Measurements from ENCODE around the gene SCN4A.

The SCN4A gene

DNA sequence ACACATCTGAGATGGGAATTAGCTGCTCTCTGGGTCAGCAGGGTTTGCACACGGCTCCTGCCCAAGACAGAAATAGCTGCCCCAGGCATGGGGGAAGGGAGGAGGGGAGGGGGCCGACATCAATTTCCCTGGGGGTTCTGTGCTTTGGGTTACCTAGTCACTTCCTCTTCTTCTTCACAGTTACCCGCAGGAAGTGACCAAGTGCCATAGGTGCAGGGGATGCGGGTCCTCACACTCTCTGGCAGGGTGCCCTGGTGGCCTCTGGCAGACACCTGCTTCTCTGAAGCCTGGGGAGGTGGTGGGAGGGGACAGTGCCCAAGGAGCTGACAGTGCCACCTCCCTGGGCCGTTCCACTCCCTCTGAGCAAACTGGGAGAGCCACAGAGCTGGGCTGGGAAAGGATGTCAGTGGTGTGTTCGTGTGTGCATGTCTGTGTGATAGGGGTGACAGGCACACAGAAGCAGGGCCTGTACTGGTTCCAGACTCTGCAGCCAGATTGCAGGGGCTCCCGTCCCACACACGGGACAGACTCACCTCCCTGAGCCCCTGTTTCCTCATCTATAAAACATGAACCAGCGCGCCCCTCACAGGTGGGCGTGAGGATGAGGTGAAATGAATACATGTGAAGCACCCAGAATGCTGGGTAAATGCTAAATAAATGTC, 18.2 kb downstream of the SCN4A start:
- no peak for DNase-seq

DNA sequence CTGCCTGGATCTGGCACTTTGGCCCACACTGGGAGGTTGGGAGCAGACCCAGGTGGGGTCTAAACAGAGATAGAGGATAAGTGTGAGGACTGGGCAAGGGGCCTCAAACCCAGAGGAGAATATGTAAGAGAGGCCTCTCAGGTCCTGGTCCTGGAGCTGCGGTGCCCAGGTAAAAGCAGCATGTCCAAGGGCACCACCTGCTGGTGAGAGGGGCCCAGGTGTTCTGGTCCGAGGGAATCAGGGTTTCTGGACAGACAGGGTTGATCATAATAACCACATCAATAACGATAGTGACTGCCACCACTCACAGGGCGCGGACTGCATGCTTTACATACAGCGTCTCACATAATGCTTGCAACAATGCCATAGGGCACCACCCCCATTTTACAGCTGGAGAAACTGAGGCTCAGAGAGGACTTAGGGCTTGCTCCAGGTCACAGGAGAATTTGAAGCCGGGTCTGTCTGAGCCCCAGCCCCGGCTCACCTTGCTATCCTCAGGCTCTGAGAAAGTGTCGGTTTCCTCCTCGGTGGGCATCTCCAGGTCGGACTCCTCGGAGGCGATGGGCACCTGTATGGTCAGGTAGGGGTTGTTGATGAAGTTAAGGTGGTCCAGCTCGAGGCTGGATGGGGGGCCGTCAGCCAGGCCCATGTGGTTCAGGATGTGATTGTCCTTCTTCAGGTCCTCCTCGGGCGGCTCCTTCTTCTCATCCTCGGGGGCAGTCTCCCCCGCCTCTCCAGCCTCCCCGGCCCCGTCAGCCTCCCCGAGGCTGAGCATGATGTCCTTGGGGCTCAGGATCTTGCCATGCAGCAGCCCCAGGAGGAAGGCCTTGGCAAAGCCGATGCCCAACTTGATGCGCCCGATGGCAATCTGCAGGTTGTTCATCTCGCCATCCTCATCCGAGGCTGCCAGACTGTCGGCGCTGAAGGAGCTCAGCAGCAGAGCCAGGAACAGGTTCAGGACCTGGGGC, 21.5 kb downstream of the SCN4A start:
- DNase-seq = no peak

DNA sequence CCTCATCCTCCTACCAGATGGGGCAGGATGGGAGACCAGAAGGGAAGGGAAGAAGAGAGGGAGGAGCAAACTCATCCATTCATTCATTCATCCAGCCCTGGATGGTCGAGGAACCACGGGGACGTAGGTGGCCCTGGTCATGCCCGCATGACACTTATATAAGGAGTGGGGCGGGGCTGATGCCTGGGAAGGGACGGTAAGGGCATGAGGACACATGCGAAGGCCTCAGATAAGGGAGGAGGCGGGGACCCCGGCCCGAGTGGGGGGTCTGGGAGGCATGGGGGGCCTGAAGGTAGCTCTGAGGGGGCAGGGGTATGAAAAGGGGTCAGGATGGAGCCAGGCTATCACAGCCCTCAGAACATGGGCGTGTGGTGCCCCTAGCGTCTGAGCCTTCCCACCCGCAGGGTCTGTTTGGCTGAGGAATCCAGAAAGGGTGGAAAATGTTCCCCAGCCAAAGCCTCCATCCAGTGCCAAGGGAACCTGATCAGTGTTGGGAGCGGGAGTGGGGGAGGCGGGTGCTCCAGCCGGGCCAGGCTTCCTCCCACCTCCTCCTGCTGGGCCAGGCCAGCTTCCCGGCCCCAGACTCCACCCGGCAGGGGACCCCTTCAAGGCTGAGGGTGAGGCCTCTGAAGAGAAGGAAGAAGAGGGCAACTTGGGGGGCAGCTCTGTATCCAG, 23.0 kb downstream of the SCN4A start:
- no peak for DNase-seq

DNA sequence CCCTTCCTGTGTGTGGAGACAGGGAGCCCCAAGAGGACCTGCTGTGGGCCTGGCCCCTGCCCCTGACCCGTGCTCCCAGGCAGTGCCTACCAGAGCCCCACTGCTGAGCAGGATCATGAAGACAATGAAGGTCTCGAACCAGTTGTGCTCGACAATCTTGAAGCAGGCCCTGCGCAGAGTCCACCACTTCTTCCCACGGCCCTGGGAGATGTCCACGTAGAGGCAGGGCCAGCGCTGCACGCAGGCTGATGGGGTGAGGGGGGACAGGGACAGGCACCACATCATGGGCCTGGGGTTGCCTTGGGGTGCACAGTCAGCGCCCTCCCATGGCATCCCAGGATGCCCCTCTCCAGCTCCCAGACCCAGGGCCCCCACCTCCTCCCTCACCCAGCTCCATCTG, 24.2 kb downstream of the SCN4A start:
- DNase-seq = no peak

DNA sequence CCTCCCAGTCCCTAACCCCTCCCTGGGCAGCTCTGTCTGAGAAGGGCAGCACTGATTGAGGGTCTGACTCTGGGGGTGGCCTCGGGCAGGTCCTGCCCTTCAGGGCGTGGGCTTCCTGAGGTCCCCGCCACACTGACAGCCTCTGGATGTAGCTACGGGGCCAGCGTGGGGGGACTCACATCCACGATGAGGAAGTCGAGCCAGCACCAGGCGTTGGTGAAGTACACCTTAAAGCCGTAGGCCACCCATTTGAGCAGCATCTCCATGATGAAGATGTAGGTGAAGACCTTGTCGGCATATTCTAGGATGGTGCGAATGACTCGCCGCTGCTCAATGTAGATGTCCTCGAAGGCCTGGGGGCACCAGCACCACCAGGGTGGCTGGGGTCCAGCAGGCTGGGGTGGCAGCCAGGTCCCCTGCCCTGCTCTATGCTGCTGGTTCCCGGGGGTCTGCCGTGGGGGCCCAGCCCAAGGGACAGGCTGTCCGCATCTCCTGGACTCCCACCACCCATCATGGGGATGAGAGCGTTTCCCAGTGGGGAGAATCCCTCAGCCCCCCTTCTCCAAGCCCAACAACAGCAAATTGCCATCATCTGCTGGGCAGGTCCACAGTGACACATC, 24.9 kb downstream of the SCN4A start:
- no peak for DNase-seq

DNA sequence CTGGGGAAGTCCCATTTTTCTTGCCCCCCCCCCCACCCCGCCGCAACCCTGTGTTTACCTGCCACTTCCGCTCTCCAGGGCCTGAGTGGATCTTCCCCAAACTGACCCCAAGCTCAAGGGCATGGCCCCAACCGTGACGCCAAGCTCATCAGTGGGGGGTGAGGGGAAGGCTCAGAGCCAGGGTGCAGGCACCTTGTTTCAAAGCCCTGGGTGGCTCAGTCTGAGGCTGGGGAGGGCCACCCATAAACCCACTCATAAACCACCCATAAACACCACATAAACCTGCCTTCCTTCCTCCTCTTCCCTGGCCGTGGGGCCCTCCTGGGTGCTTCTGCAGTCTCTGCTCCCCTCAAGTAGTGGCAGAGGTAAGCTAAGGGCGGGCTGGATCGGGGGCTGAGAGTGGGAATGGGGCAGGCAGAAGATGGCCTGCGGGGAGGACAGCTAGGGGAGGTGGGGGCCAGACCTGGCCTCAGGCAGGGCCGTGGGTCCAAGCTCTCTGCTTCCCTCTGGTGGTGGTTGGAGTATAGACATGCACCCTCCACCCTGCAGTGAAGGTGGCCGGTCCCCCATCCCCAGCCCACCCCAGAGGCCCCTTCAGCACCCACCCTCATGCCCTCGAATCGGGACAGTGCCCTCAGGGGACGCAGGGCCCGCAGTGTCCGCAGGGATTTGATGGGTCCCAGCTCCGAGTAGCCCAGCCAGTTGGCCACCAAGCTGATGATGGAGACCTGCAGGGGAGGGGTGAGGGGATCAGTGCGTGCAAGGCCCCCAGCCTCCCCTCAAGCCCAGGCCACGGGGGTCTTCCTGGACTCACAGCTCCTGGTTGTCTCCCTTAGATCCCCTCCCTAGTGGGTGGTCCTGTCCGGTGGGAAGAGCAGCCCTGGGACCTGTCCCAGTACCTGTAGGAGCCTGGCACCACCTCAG, 26.0 kb downstream of the SCN4A start:
- no peak for DNase-seq

DNA sequence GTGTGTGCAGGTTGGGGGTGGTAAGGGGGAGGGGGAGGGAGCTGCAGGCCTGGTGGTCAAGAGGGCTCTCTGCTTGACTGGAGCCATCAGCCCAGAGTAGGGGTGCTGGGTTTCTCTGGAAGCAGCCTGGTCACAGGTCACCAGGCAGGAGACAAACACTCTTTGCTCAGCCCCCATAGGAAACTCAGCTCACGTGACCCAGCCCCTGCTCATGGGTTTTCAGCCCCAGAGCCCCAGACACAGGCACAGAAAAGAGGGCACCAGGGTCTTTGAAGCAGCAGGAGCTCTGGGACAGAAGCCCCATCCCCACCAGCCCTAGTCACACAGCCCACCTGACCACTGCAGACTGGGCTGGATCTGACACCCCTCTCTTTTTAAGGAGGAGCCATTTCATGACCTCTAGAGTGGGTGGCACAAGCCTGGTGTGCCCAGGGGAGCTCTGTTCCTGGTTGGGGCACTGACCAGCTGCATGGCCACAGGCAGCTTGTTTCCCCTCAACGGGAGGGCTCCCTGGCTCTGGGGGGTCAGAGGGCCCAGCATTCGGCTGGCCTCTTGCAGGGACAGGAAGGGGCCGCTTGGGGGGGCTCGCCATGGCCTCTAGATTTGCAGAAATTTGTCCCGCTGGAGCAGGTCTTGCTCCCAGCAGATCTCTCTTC, 26.8 kb downstream of the SCN4A start:
- no peak for DNase-seq

DNA sequence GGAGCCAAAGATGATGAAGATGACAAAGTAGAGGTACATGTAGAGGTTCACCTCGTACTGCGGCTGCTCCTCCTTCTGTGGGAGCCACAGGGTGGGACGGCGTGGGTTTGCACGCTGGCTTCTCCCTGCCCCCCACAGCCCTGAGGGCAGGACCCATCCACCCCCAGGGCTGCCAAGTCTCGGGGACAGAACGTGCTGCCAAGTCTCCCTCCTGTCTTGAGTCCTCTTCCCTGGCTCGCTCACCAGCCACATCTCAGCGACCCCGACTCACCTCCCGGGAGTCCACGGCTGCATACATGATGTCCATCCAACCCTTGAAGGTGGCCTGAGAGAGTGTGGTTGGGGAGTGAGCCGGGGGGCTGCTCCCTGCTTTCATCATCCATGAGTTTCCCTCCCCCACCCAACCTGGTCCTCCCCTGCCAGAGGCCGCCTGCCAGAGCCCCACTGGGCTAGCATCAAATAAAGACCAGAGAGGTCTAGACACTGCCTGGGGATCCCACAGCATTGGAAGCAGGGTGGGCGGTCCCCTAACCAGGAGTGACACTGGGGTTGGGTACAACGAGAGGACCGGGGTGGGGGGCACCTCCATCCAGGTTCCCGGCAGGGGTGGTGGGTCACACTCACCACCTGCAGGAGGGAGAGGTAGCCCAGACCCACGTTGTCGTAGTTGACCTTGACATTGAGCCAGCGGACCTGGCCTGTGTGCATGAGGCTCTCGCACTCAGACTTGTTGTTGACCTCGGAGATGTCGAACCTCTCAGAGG, 27.8 kb downstream of the SCN4A start:
- DNase-seq = no peak

DNA sequence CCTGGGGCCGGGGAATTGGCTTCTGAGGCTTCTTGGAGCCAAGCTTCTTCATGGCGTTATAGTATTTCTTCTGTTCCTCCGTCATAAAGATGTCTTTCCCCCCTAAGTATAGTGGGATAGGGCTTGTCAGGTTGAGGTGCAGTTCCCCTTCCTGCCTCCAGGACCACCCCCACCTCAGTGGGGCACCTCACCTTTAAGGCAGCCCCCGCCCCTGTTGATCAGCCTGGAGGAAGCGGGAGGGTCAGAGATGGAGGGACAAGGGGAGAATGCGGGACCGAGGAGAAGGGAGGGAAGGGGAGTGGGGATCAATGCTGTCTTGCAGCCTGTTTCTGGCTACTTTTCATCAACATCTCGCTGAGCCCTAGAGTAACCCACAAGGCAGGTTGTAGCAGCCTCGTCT, 29.0 kb downstream of the SCN4A start:
- DNase-seq = no peak

DNA sequence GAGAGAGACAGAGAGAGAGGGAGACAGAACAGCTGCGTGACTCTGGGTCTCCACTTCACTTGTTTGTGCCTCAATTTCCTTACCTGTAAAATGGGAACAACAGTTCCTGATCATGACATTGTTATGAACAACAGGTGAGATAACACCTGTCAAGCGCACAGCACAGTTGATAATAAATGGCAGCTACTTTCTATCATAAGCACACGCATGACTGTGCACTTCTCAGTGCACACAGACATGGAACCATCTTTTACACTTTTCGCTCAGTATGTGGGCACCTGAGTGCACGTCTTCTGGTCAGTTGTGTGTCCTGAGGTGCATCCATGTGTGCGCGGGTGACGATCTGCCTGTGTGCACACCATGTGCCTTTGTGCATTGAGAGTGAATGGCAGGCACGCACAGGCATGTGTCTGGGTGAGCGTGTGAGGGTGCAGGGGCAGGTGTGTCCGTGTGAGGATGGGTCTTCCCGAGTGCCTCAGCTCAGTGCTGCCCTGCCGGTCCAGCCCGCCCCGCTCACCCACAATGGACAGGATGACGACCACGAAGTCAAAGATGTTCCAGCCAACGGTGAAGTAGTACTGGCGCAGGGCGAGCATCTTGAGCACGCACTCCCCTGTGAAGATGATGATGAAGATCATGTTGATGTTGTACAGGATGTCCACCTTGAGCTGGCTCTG, 30.3 kb downstream of the SCN4A start:
- no peak for DNase-seq

DNA sequence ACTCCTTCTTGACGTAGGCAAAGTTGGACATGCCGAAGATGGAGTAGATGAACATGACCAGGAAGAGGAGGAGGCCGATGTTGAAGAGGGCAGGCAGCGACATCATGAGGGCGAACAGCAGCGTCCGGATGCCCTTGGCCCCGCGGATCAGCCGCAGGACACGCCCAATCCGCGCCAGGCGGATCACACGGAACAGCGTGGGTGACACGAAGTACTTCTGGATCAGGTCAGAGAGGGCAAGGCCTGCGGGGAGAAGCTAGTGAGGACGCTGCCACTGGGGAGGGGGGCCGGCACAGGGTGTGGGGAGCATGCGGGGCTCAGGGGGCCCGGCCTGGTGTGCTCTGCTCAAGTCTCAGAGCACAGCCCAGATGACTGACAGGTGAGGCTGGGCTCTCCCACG, 31.0 kb downstream of the SCN4A start:
- DNase-seq = no peak

DNA sequence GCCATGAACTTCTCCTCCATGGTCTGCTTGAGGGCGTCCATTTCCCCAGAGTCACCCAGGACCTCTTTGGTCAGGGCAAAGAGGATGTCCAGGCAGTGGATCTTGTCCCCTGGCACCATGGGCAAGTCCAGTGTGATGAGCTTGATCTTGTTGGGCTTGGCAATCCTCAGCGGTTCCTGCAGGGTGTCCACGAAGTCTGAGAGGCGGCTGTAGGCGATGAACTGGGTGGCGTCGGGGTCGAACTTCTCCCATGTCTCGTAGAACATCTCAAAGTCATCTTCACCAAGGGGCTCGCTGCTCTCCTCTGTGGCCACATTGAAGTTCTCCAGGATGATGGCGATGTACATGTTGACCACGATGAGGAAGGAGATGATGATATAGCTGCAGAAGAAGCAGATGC, 31.6 kb downstream of the SCN4A start:
- no peak for DNase-seq

DNA sequence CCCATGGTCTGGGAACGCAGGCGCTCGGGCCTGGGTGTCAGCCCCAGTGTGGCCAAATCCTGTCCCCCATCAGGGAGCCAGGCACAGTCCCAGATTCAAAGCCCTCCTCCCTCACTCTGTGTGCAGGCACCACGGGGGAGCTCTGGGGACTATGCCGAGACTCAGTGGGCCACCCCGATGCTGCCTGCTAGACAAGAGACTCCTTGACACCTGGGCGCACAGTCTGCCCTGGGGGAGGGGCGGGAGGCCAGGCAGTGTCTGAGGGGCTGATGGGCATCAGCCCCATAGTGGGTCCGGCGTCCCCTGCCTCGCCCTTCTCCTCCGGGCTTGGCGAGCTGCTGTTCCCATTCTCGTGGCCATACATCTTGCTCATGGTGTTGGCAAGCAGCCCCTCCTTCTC, 32.1 kb downstream of the SCN4A start:
- no peak for DNase-seq

DNA sequence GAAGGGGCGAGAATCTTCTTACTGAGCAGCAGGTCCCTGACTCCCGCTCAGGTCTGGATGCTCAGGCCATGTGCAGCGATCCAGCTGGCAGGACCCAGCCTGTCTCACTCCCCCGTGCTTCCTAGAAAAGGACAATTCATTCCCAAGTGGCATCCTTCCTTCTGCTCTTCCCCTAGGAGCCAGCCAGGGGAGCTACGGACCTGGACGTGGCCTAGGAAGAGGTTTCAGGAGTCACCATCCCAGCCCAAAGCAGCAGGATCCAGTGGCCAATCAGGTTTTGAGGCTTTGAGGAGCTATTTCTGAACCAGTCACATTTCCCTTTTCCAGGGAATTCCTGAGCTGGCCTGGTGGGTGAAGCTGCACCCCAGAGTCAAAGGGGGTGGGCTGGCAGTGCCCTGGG, 32.8 kb downstream of the SCN4A start:
- no peak for DNase-seq

DNA sequence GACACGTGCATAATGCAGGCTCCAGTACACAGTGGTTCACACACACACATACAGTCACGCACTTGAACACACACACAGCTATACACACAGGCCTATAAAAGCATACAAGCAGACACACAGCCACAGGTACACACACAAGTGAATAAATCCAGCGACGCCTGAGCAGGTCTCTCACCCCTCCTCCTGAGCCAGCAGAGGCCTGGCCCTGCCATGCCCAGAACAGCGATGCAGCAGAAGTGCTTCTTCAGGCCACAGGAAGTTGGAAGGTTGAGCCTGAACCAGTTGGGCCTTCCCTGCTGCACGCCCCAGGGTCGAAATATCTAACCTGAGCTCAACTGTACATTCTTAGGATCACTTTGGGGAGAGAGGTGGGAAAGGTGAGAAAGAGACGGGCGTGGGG, 33.3 kb downstream of the SCN4A start:
- DNase-seq = no peak

DNA sequence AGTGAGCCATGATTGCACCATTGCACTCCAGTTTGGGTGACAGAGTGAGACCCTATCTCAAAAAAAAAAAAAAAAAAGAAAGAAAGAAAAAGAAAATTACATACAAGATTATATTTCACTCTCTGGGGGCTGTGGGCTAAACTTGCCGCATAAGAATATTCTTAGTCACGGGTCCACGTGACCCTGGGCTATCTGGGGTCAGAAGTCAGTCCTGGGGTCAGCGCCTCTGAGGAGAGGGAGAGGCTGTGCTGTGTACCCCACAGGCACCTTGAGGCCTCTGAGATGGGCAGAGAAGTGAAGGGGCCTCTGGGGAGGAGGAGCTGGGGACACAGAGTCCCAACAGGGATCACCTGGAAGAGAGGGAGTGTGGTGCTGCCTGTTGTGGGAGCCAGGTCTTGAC, 34.8 kb downstream of the SCN4A start:
- DNase-seq = no peak

DNA sequence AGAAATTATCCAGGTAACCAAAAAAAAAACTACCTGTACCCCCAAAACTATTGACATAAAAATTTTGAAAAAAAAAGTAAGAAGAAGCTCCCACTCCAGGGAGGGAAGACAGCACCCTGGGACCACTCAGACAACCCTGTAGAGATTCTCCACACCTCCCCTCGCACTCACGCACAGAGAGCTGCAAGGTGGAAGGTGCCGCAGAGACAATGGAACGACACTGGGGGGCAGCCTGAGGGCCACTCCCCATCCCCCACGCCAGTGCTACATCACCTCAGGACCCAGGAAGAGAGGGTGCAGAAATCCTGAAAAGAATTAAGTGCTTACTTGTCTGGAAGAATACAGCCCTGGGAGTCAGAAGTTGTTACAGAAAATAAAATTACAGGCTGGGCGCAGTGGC, 35.4 kb downstream of the SCN4A start:
- DNase-seq = no peak

DNA sequence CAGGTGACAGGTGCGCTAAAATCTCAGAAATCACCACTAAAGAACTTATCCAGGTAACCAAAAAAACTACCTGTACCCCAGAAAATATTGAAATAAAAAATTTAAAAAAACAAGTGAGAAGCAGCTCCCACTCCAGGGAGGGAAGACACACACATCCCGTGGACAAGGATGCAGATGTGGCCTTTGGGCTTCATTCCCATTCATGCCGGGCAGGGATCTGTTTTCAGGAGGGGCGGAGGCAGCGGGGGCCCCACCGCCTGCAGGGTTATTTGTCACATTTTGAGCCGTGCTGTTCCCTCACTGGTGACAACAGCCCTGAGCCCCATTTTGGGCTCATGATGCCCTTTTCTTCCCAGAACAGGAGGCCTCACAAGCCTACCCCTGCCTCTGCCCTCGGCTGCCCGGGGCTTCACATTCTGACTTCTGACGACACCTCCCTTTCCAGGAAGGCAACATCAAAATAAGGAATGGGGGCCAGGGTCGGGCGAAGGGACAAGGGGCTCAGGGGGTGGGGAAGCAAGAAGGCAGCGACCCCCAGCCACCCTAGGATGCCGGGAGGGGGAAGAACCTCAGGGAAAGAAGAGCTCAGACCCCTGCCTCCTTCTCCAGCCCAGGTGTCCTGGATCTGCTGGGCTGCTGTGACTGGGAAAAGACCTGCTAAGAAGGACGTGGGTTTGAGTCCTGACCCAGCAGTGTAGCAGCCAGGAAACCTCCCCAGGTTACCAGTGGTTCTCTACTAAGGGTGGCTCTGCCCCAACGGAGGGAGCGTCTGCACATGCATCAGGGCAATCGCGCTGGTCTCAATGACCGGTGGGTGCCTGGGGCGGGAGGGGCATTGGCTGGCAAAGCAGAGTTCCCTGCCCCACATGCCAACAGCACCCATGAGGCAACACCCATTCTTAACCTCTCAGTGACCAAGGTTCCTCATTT, 38.3 kb downstream of the SCN4A start:
- no peak for DNase-seq

DNA sequence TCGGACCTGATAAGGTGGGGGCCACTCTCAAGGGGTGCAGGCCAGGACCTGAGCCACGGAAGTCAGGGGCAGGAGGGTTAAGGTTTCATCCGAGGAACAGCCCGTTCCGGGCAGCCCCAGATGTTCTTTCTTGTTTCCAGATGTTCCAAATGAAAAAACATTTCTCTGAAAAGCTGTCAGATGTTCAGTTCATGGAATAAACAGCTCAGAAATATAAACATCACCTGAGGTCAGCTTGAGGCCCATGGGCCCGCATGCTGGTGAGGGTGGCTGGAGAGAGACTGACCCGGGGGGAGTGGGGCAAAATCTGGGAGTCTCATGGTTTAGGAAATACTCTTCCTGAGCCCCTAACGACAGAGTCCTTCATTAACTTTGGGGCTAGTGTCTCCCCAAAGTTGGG, 39.1 kb downstream of the SCN4A start:
- no peak for DNase-seq
